Upper lobe of left lung (tissue), 4 donors: Measurements from ENCODE around the gene MPC1.

ENCODE experiments used
- POLR2A ChIP-seq, 4 donors: fragments of 450-650 bp; IDR thresholded peaks; one replicate each; pipeline ENCODE4 v1.5.1; 2016 to 2017; ENCODE audit warnings: antibody characterized with exemption in 4 of 4, mild to moderate bottlenecking in 2 of 4
- POLR2AphosphoS5 ChIP-seq, 2 donors: sonication (generic); formaldehyde crosslinking; IDR thresholded peaks; one replicate each; pipeline ENCODE4 v1.5.1; 2017; ENCODE audit warnings: antibody characterized with exemption in 2 of 2
- TF ChIP-seq, protein P1 (sequence below), 6 experiments: fragments of 450-650 bp in 4 of 6; fragments of 200-600 bp in 2 of 6; sonication (generic) in 2 of 6; IDR thresholded peaks; one replicate each; pipeline ENCODE4 v1.5.1; 2016 to 2019; ENCODE audit warnings: antibody characterized with exemption in 6 of 6

DNA sequence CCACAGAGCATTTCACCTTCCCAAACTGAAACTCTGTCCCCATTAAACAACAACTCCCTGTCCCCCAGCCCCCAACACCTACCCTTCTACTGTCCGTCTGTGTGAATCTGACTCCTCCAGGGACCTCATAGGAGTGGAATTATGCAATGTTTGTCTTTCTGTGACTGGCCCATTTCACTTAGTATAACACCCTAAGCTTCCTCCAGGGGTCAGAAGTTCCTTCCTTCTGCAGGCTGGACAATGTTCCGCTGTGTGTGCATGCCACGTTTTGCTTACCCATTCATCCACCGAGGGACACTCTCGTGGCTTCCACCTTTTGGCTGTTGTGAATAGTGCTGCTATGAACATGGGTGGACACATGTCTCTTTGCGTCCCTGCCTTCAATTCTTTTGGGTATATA lies 37.6 kb upstream of the MPC1 start:
- TF ChIP-seq, protein P1, sequence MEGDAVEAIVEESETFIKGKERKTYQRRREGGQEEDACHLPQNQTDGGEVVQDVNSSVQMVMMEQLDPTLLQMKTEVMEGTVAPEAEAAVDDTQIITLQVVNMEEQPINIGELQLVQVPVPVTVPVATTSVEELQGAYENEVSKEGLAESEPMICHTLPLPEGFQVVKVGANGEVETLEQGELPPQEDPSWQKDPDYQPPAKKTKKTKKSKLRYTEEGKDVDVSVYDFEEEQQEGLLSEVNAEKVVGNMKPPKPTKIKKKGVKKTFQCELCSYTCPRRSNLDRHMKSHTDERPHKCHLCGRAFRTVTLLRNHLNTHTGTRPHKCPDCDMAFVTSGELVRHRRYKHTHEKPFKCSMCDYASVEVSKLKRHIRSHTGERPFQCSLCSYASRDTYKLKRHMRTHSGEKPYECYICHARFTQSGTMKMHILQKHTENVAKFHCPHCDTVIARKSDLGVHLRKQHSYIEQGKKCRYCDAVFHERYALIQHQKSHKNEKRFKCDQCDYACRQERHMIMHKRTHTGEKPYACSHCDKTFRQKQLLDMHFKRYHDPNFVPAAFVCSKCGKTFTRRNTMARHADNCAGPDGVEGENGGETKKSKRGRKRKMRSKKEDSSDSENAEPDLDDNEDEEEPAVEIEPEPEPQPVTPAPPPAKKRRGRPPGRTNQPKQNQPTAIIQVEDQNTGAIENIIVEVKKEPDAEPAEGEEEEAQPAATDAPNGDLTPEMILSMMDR (IDR thresholded peaks at IDR 0.05), result peak in 2 of 6 experiments; percentile 16 to 27
- TF ChIP-seq POLR2AphosphoS5 (IDR thresholded peaks at IDR 0.05), result no peak
- no peak for TF ChIP-seq POLR2A (IDR thresholded peaks at IDR 0.05)
